A673 (cell line): ENCODE measurements around the gene PRR15. TPM values are rescaled to one million over a fixed set of nuclear protein-coding genes. Genes with fewer than 3 reads are reported as not detected.
A peak's percentile ranks its signal among the peaks of the same experiment; 100 is the strongest.

Source experiments
- BruUV-seq: library from RNA; stranded (reverse); fragments of 400-500 nt; replicated peaks from 2 replicates; lab custom pipeline; 2021; lab: Mats Ljungman, UMichigan
- CTCF ChIA-PET: fragments of 300-600 bp; sonication (Branson Sonifier 250); formaldehyde crosslinking; loops from one replicate; lab custom pipeline; 2022; ENCODE audit warnings: antibody characterized with exemption; lab: Charles Lee
- POLR2A ChIA-PET: fragments of 300-600 bp; sonication (Branson Sonifier 250); formaldehyde crosslinking; loops from one replicate; lab custom pipeline; 2022; ENCODE audit warnings: antibody characterized with exemption; ENCODE audit not compliant: low non-redundant PET; lab: Charles Lee
- DNase-seq: peaks from one replicate; pipeline ENCODE4 v3.0.0-alpha.2; 2015; ENCODE audit warnings: low spot score
- H3K27ac ChIP-seq: fragments of 200-600 bp; sonication (generic); 2 replicates; pipeline ENCODE4 v1.5.1; 2016; ENCODE audit warnings: mixed run types, low read depth, mild to moderate bottlenecking, mixed read lengths, antibody characterized with exemption, low read length; ENCODE audit not compliant: poor library complexity, severe bottlenecking
- H3K27me3 ChIP-seq: fragments of 200-600 bp; sonication (generic); replicated peaks from 2 replicates; pipeline ENCODE4 v1.6.1; 2017; ENCODE audit warnings: mixed run types, low read depth, mild to moderate bottlenecking, mixed read lengths, antibody characterized with exemption, low read length; ENCODE audit not compliant: insufficient read depth, poor library complexity
- H3K36me3 ChIP-seq: fragments of 200-600 bp; sonication (generic); 2 replicates; pipeline ENCODE4 v1.6.1; 2016; ENCODE audit warnings: mixed run types, mild to moderate bottlenecking, mixed read lengths, antibody characterized with exemption, low read length; ENCODE audit not compliant: insufficient read depth, poor library complexity, severe bottlenecking
- H3K4me1 ChIP-seq: fragments of 200-600 bp; sonication (generic); 2 replicates; pipeline ENCODE4 v1.6.1; 2017; ENCODE audit warnings: mixed run types, mild to moderate bottlenecking, mixed read lengths, antibody characterized with exemption, low read length; ENCODE audit not compliant: insufficient read depth, poor library complexity, severe bottlenecking
- H3K4me3 ChIP-seq: fragments of 200-600 bp; sonication (generic); 2 replicates; pipeline ENCODE4 v1.5.1; 2016; ENCODE audit warnings: low read depth, mixed run types, mild to moderate bottlenecking, mixed read lengths, low read length; ENCODE audit not compliant: poor library complexity, severe bottlenecking
- H3K9me3 ChIP-seq: fragments of 200-600 bp; sonication (generic); 2 replicates; pipeline ENCODE4 v1.6.1; 2016; ENCODE audit warnings: mixed run types, low read depth, mild to moderate bottlenecking, mixed read lengths, antibody characterized with exemption, low read length; ENCODE audit not compliant: poor library complexity, severe bottlenecking
- EZH2 ChIP-seq: fragments of 200-600 bp; sonication (generic); IDR thresholded peaks from 2 replicates; pipeline ENCODE4 v1.6.1; 2017; ENCODE audit warnings: borderline replicate concordance, low read depth, mild to moderate bottlenecking, mixed read lengths, antibody characterized with exemption, low read length; ENCODE audit not compliant: poor library complexity, severe bottlenecking
- intact Hi-C: fragments of 100-400 bp; cut with micrococcal nuclease; formaldehyde crosslinking; loops from one replicate; pipeline ENCODE4 v1.10.0; 2022; ENCODE audit not compliant: unreplicated experiment
- total RNA-seq: library from RNA; stranded (reverse); gene quantifications from 2 replicates; pipeline ENCODE4 v1.2.3, GENCODE V29; 2021
- TF ChIP-seq, protein P1 (sequence below): fragments of 300-800, 200-600 bp; sonication (generic); conservative IDR thresholded peaks from 2 replicates; pipeline ENCODE4 v1.5.1; 2017; ENCODE audit warnings: low read depth, mild to moderate bottlenecking, antibody characterized with exemption, low read length, moderate library complexity, mixed read lengths

PRR15 gene
- total RNA-seq, 1 experiment from 2014 or later, result 0.17 TPM

DNA sequence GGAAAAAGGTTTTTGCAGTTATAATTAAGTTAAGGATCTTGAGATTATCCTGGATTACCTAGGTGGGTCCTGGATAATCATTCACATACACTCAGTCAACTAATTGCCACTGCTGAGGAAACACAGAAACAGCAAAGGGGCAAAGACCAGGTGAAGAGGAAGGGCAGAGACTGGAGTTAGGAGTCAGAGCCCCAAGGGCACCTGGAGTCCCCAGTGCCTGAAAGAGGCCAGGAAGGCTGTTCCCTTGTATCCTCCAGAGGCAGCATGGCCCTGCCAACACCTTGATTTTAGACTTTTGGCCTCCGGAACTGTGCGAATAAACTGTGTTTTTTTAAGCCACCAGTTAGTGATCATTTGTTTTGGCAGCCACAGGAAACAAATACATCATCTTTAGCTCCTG lies 24.6 kb downstream of the PRR15 start:
- Histone ChIP-seq H3K9me3 (no peaks in the 10 kb centered on the region), H3K36me3 (no peaks in the 10 kb centered on the region), H3K27ac (no peak overlapping the region), H3K27me3 (peaks cover 8% of the 10 kb centered on the region), H3K4me1 (no peaks in the 10 kb centered on the region), H3K4me3 (no peak overlapping the region)
- BruUV-seq, result no TSS peak
- POLR2A ChIA-PET, result no interaction called here
- DNase-seq, result no peak
- TF ChIP-seq, protein P1, sequence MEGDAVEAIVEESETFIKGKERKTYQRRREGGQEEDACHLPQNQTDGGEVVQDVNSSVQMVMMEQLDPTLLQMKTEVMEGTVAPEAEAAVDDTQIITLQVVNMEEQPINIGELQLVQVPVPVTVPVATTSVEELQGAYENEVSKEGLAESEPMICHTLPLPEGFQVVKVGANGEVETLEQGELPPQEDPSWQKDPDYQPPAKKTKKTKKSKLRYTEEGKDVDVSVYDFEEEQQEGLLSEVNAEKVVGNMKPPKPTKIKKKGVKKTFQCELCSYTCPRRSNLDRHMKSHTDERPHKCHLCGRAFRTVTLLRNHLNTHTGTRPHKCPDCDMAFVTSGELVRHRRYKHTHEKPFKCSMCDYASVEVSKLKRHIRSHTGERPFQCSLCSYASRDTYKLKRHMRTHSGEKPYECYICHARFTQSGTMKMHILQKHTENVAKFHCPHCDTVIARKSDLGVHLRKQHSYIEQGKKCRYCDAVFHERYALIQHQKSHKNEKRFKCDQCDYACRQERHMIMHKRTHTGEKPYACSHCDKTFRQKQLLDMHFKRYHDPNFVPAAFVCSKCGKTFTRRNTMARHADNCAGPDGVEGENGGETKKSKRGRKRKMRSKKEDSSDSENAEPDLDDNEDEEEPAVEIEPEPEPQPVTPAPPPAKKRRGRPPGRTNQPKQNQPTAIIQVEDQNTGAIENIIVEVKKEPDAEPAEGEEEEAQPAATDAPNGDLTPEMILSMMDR, result no peak
- no peak for TF ChIP-seq EZH2
- intact Hi-C loops, result no loop called here
- CTCF ChIA-PET, result no interaction called here

DNA sequence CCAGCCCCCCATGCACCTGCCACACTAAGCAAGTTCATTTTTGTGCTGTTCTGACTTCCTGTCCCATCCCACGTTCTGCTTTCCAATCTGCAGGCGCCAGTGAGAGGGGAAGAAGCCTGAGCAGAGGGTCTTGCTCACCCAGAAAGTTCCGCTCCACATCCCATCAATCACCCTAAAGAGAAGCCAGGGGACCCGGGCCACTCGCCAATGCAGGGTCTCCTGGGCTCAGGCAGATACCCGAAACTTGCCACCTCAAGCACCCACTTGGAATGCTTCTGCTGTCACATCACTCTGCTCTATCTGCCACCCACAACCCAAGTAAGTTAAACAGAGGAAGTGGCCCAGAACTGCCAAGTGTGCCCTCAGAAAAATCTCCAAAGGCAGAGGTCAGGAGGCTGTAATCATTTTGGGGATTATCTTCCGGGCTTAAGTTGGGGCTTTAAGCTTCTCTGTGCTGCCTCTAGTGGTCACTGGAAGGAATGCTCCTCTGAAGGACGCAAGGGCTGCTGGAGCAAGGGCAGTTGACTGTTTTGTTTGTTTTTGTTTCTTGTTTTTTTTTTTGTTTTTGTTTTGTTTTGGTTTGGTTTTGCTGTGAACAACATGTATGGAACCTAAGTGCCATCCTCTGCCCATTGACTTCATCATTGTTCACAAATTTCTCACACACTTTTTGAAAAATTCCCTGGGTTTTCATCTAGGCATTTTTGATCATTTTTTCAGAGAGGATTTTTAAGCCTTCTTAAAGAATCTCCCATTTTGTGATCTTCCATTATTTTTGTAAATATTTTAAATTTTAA lies 25.5 kb downstream of the PRR15 start:
- no peaks in the 10 kb centered on the region for H3K4me1 ChIP-seq
- TF ChIP-seq EZH2, result no peak
- TF ChIP-seq, protein P1, result peak; percentile 96
- ChIA-PET POLR2A (no interaction called here), CTCF (interaction anchor here (0.6 to 1.0 kb wide), 2 partner anchors 134 to 667 kb away, joined by 3 read pairs; no protein-coding TSS in a partner anchor)
- H3K4me3 ChIP-seq, result no peak overlapping the region
- no TSS peak for BruUV-seq
- peak; percentile 60 for DNase-seq
- H3K27me3 ChIP-seq, result peaks cover 8% of the 10 kb centered on the region
- no peak overlapping the region for H3K27ac ChIP-seq
- H3K9me3 ChIP-seq, result no peaks in the 10 kb centered on the region
- no peaks in the 10 kb centered on the region for H3K36me3 ChIP-seq
- intact Hi-C loops, result no loop called here

DNA sequence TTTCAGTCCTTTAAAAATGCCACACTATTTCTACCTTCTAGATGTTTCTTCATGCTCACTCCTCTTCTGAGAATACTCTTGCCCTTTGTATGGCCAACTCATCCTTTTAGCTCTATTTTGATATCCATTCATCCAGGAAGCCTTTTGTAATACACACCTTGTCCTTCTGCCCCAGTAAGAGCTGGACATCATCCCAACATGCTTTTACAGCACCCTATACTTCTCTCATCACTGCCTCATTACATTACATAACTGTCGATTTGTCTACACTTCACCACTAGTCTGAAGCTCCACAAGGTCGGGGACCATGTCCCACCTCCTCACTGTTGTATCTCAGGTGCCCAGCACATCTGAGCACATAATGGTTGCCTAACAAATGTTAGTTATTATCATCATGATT lies 29.2 kb downstream of the PRR15 start:
- Histone ChIP-seq H3K4me1 (no peaks in the 10 kb centered on the region), H3K4me3 (no peak overlapping the region), H3K27ac (no peak overlapping the region), H3K9me3 (no peaks in the 10 kb centered on the region), H3K27me3 (peaks cover 8% of the 10 kb centered on the region), H3K36me3 (no peaks in the 10 kb centered on the region)
- BruUV-seq, result no TSS peak
- intact Hi-C loops, result no loop called here
- TF ChIP-seq EZH2, result no peak
- TF ChIP-seq, protein P1, result no peak
- POLR2A ChIA-PET, result no interaction called here
- CTCF ChIA-PET, result no interaction called here
- DNase-seq, result no peak
